DOHH2 (cell line): ENCODE data around the gene LARGE1.

ENCODE experiments used
- H3F3A ChIP-seq: fragments of 200-600 bp; sonication (generic), shearing (Covaris generic); 2 replicates; pipeline ENCODE4 v1.6.0; 2016; ENCODE audit warnings: antibody characterized with exemption, mild to moderate bottlenecking; ENCODE audit not compliant: control insufficient read depth, insufficient read depth
- H3K27ac ChIP-seq: fragments of 200-600 bp; sonication (generic); 2 replicates; pipeline ENCODE4 v1.5.1; 2014; ENCODE audit warnings: low read depth, mild to moderate bottlenecking, low read length, moderate library complexity
- H3K27me3 ChIP-seq: fragments of 200-600 bp; sonication (generic); 2 replicates; pipeline ENCODE4 v1.6.1; 2014; ENCODE audit warnings: mild to moderate bottlenecking, low read length, mixed read lengths; ENCODE audit not compliant: control insufficient read depth
- H3K36me3 ChIP-seq: fragments of 200-600 bp; sonication (generic); 2 replicates; pipeline ENCODE4 v1.6.1; 2014; ENCODE audit warnings: mild to moderate bottlenecking, low read length, moderate library complexity, mixed read lengths; ENCODE audit not compliant: control insufficient read depth
- H3K4me1 ChIP-seq: fragments of 200-600 bp; sonication (generic); 2 replicates; pipeline ENCODE4 v1.6.1; 2014; ENCODE audit warnings: mild to moderate bottlenecking, low read length, mixed read lengths; ENCODE audit not compliant: control insufficient read depth
- H3K4me2 ChIP-seq: fragments of 200-600 bp; sonication (generic); 2 replicates; pipeline ENCODE4 v1.6.0; 2014; ENCODE audit warnings: mild to moderate bottlenecking, low read length, moderate library complexity
- H3K4me3 ChIP-seq: fragments of 200-600 bp; sonication (generic); 2 replicates; pipeline ENCODE4 v1.5.1; 2014; ENCODE audit warnings: mild to moderate bottlenecking, low read length, mixed read lengths
- H3K79me2 ChIP-seq: fragments of 200-600 bp; sonication (generic); 2 replicates; pipeline ENCODE4 v1.6.1; 2014; ENCODE audit warnings: mild to moderate bottlenecking, low read length, mixed read lengths; ENCODE audit not compliant: control insufficient read depth
- H3K9me2 ChIP-seq: fragments of 200-600 bp; sonication (generic); replicated peaks from 2 replicates; pipeline ENCODE4 v1.6.1; 2014; ENCODE audit warnings: mild to moderate bottlenecking, low read length, mixed read lengths; ENCODE audit not compliant: control insufficient read depth
- H3K9me3 ChIP-seq: fragments of 200-600 bp; sonication (generic); 2 replicates; pipeline ENCODE4 v1.6.1; 2014; ENCODE audit warnings: antibody characterized with exemption, low read length, mixed read lengths; ENCODE audit not compliant: control insufficient read depth, insufficient read depth
- H4K20me1 ChIP-seq: fragments of 200-600 bp; sonication (generic); 2 replicates; pipeline ENCODE4 v1.6.0; 2014; ENCODE audit warnings: low read depth, mild to moderate bottlenecking, antibody characterized with exemption, low read length, moderate library complexity; ENCODE audit not compliant: control insufficient read depth, insufficient read depth
- EZH2phosphoT487 ChIP-seq: fragments of 200-600 bp; sonication (generic); IDR thresholded peaks from 2 replicates; pipeline ENCODE4 v1.6.1; 2017; ENCODE audit warnings: borderline replicate concordance, mild to moderate bottlenecking, antibody characterized with exemption, low read length, moderate library complexity, mixed read lengths
- TF ChIP-seq, protein P1 (sequence below): fragments of 200-600 bp; sonication (generic); IDR thresholded peaks from one replicate; pipeline ENCODE4 v1.5.1; 2014; ENCODE audit warnings: antibody characterized with exemption, mild to moderate bottlenecking, low read depth, low read length; ENCODE audit not compliant: poor library complexity, severe bottlenecking

LARGE1 gene

DNA sequence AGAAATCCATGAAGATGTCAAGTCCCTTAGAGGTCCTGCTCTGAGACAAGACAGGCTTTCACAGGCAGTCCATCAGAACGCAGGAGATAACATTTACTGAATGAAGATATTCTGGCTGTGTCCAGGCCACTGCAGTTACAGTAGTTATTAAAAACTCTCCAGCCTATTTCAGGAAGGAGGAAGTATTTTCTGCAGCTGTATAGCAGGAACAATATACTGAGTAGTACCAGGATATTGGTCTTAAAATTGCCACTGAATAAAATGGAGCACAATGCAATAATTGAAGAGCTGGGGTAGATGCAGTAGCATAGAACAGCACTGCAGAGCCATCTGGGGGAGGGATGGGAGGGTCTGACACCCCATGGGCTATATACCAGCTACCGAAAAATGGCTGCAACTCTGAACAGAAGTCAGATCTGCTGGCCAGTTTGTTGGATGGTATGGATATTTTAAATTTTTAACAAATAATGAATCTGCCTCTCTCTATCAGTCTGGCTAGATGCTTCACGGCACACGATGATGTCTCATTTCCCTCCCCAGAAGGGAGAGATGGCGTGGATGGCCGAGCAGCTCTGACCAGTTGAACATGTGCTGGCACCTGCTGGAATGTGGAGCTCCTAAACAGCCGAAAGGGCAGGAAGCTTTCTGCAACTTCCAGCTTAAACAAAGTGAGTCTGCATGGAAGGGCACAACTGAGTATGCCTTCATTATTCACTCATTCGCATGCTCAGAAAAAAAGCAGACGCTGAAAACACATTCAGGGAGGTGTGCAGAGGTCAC lies 520.0 kb downstream of the LARGE1 start:
- no peaks in the 10 kb centered on the region for H3K79me2 ChIP-seq
- no peaks in the 10 kb centered on the region for H3F3A ChIP-seq
- no peaks in the 10 kb centered on the region for H4K20me1 ChIP-seq
- no peaks in the 10 kb centered on the region for H3K9me3 ChIP-seq
- TF ChIP-seq, protein P1, sequence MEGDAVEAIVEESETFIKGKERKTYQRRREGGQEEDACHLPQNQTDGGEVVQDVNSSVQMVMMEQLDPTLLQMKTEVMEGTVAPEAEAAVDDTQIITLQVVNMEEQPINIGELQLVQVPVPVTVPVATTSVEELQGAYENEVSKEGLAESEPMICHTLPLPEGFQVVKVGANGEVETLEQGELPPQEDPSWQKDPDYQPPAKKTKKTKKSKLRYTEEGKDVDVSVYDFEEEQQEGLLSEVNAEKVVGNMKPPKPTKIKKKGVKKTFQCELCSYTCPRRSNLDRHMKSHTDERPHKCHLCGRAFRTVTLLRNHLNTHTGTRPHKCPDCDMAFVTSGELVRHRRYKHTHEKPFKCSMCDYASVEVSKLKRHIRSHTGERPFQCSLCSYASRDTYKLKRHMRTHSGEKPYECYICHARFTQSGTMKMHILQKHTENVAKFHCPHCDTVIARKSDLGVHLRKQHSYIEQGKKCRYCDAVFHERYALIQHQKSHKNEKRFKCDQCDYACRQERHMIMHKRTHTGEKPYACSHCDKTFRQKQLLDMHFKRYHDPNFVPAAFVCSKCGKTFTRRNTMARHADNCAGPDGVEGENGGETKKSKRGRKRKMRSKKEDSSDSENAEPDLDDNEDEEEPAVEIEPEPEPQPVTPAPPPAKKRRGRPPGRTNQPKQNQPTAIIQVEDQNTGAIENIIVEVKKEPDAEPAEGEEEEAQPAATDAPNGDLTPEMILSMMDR, result no peak
- no peak for TF ChIP-seq EZH2phosphoT487
- no peak overlapping the region for H3K27ac ChIP-seq
- no peak overlapping the region for H3K4me3 ChIP-seq
- H3K4me2 ChIP-seq, result peak overlapping the region; percentile 22; the same call in 1 of the 2 replicates
- no peaks in the 10 kb centered on the region for H3K9me2 ChIP-seq
- H3K27me3 ChIP-seq, result peaks cover 7% of the 10 kb centered on the region
- H3K36me3 ChIP-seq, result no peaks in the 10 kb centered on the region
- H3K4me1 ChIP-seq, result peaks cover 9% of the 10 kb centered on the region

DNA sequence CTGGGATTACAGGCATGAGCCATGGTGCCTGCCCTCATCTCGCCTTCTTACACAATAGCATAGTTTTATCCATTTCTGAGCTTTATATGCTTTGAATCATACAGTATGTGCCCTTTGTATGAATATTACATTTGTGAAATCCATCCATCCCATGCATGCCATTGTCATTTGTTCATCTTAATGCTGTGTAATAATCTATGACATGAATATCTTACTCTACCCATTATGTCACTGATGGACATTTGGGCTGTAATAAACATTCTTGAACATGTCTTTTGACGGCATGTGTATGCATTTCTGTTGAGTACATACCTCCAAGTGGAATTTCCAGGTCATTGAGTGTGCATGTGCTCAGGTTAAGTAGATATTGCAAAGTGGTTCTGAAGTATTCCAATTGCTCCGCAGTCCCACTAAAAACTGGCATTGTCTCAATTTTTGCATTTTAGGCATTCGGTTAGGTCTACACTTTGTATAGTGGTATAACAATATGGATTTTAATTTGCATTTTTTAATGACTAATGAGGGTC lies 522.8 kb downstream of the LARGE1 start:
- H3K9me2 ChIP-seq, result no peaks in the 10 kb centered on the region
- no peaks in the 10 kb centered on the region for H3K9me3 ChIP-seq
- H3K79me2 ChIP-seq, result no peaks in the 10 kb centered on the region
- H3K4me2 ChIP-seq, result no peak overlapping the region
- H3K4me1 ChIP-seq, result peaks cover 9% of the 10 kb centered on the region
- H4K20me1 ChIP-seq, result no peaks in the 10 kb centered on the region
- no peaks in the 10 kb centered on the region for H3K36me3 ChIP-seq
- no peak for TF ChIP-seq EZH2phosphoT487
- TF ChIP-seq, protein P1, result no peak
- H3K27me3 ChIP-seq, result peaks cover 8% of the 10 kb centered on the region
- H3K4me3 ChIP-seq, result no peak overlapping the region
- no peak overlapping the region for H3K27ac ChIP-seq
- H3F3A ChIP-seq, result no peaks in the 10 kb centered on the region

DNA sequence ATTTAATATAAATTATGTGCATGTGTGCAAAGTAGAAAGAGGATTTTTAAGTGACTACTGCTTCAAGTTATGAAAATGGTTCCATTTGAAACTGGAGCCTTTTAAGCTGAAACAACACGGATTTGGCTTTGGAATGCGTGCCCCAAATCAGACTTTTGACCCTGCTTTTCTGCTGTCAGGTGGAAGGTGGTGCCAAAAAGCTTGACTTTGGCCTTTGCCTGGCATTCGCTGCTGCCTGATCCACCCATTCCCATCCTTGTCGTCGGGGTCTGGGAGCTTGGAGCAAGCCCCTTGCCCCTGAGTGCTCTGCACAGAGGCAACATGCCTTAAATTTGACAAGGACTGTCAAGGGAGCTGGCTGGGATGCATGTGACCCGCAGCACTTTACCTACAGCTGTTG lies 526.8 kb downstream of the LARGE1 start:
- no peak overlapping the region for H3K27ac ChIP-seq
- no peaks in the 10 kb centered on the region for H3K9me3 ChIP-seq
- H3K27me3 ChIP-seq, result peaks cover 8% of the 10 kb centered on the region
- H3K4me2 ChIP-seq, result no peak overlapping the region
- no peaks in the 10 kb centered on the region for H4K20me1 ChIP-seq
- no peak overlapping the region for H3K4me3 ChIP-seq
- no peaks in the 10 kb centered on the region for H3K4me1 ChIP-seq
- no peaks in the 10 kb centered on the region for H3K79me2 ChIP-seq
- H3K36me3 ChIP-seq, result no peaks in the 10 kb centered on the region
- H3K9me2 ChIP-seq, result no peaks in the 10 kb centered on the region
- TF ChIP-seq EZH2phosphoT487, result no peak
- TF ChIP-seq, protein P1, result no peak
- H3F3A ChIP-seq, result no peaks in the 10 kb centered on the region
